Panc1 (cell line): ENCODE measurements around the gene ZBTB18.

Experiments
- POLR2AphosphoS5 ChIP-seq: IDR thresholded peaks from 2 replicates; pipeline ENCODE4 v1.6.1; 2012; ENCODE audit warnings: mild to moderate bottlenecking, low read depth, low read length, moderate library complexity
- SIN3A ChIP-seq: IDR thresholded peaks from 2 replicates; pipeline ENCODE4 v1.6.1; 2012; ENCODE audit warnings: low read depth, mild to moderate bottlenecking, low read length, moderate library complexity, borderline replicate concordance; ENCODE audit not compliant: insufficient read depth
- TF ChIP-seq, protein P1 (sequence below): fragments of 450-650 bp; IDR thresholded peaks from 2 replicates; pipeline ENCODE4 v1.5.1; 2017; ENCODE audit warnings: mild to moderate bottlenecking
- TF ChIP-seq, protein P2 (sequence below), 2 experiments: IDR thresholded peaks; 2 replicates each; pipeline ENCODE4 v1.6.1; 2011 to 2012; ENCODE audit warnings: low read depth in 2 of 2, control low read depth in 1 of 2, low read length in 1 of 2, mild to moderate bottlenecking in 1 of 2, moderate library complexity in 1 of 2; ENCODE audit not compliant: insufficient read depth in 1 of 2

DNA sequence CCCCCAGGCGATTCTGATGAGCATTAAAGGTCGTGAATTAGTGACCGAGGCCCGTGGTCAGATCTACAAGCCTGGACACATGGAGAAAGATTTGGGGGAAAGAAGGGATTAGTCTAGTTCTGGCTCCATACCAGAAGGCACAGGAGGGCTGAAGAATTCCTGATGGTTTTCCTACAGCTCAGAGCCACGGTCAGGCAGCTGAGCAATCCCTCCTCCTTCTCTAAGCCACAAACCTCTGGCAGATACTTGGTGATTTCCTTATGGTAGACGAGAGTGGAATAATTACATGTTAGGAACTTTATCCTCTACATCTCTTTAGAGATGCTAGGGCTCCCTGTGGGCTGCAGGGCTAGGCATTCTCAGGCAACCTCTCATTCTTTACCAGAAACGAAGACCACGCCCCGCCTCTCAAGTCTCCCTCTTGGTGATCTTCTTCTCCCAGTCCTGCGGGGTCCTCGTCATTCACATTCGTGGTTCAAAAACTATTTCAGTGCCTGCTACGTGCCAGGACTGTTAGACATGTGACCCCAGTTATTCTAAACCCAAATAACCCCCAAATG is 20.5 kb upstream of the ZBTB18 start:
- TF ChIP-seq, protein P1, sequence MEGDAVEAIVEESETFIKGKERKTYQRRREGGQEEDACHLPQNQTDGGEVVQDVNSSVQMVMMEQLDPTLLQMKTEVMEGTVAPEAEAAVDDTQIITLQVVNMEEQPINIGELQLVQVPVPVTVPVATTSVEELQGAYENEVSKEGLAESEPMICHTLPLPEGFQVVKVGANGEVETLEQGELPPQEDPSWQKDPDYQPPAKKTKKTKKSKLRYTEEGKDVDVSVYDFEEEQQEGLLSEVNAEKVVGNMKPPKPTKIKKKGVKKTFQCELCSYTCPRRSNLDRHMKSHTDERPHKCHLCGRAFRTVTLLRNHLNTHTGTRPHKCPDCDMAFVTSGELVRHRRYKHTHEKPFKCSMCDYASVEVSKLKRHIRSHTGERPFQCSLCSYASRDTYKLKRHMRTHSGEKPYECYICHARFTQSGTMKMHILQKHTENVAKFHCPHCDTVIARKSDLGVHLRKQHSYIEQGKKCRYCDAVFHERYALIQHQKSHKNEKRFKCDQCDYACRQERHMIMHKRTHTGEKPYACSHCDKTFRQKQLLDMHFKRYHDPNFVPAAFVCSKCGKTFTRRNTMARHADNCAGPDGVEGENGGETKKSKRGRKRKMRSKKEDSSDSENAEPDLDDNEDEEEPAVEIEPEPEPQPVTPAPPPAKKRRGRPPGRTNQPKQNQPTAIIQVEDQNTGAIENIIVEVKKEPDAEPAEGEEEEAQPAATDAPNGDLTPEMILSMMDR: no peak
- TF ChIP-seq, protein P2, sequence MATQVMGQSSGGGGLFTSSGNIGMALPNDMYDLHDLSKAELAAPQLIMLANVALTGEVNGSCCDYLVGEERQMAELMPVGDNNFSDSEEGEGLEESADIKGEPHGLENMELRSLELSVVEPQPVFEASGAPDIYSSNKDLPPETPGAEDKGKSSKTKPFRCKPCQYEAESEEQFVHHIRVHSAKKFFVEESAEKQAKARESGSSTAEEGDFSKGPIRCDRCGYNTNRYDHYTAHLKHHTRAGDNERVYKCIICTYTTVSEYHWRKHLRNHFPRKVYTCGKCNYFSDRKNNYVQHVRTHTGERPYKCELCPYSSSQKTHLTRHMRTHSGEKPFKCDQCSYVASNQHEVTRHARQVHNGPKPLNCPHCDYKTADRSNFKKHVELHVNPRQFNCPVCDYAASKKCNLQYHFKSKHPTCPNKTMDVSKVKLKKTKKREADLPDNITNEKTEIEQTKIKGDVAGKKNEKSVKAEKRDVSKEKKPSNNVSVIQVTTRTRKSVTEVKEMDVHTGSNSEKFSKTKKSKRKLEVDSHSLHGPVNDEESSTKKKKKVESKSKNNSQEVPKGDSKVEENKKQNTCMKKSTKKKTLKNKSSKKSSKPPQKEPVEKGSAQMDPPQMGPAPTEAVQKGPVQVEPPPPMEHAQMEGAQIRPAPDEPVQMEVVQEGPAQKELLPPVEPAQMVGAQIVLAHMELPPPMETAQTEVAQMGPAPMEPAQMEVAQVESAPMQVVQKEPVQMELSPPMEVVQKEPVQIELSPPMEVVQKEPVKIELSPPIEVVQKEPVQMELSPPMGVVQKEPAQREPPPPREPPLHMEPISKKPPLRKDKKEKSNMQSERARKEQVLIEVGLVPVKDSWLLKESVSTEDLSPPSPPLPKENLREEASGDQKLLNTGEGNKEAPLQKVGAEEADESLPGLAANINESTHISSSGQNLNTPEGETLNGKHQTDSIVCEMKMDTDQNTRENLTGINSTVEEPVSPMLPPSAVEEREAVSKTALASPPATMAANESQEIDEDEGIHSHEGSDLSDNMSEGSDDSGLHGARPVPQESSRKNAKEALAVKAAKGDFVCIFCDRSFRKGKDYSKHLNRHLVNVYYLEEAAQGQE (IDR thresholded peaks at IDR 0.05; ENCODE audit: insufficient read depth in 1 of 2, low read depth in 2 of 2, low read length in 1 of 2): no peak
- TF ChIP-seq POLR2AphosphoS5 (no peak), SIN3A (no peak)
